IPS-NIHi7 (cell line): ENCODE measurements around the gene RPP25.
"Not testable (repeated sequence)": the region's sequence is repeated elsewhere in the genome, so short reads cannot be mapped to it uniquely, and the experiment has no call there.

Source experiments
- DNase-seq: peaks from one replicate; pipeline ENCODE4 v3.0.0; 2012; ENCODE audit warnings: mixed read lengths; ENCODE audit errors: extremely low spot score

RPP25 gene

GRCh38 chr15:74917676-74918075 is 38.9 kb downstream of the RPP25 start:
- DNase-seq = no peak

GRCh38 chr15:74913799-74914198 is 42.8 kb downstream of the RPP25 start:
- not testable (repeated sequence) for DNase-seq

- no peak for DNase-seq
Observed at GRCh38 chr15:74913041-74913440, 43.5 kb downstream of the RPP25 start.

DNA sequence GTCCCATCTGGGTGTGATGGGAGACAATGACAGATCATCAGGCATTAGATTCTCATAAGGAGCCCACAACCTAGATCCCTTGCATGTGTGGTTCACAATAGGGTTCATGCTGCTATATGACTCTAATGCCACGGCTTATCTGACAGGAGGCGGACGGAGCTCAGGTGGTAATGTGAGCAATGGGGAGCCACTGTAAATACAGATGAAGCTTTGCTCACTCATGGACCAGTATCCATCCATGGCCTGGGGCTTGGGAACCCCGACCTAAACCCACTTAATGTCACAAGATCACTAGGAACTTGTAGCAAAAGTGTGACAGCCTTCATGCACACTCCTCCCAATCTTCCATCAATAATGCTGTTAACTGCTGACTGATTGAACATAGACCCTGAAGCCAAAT is 47.9 kb downstream of the RPP25 start:
- no peak for DNase-seq

GRCh38 chr15:74907163-74907870 is 49.3 kb downstream of the RPP25 start:
- peak; percentile 25 for DNase-seq

DNA sequence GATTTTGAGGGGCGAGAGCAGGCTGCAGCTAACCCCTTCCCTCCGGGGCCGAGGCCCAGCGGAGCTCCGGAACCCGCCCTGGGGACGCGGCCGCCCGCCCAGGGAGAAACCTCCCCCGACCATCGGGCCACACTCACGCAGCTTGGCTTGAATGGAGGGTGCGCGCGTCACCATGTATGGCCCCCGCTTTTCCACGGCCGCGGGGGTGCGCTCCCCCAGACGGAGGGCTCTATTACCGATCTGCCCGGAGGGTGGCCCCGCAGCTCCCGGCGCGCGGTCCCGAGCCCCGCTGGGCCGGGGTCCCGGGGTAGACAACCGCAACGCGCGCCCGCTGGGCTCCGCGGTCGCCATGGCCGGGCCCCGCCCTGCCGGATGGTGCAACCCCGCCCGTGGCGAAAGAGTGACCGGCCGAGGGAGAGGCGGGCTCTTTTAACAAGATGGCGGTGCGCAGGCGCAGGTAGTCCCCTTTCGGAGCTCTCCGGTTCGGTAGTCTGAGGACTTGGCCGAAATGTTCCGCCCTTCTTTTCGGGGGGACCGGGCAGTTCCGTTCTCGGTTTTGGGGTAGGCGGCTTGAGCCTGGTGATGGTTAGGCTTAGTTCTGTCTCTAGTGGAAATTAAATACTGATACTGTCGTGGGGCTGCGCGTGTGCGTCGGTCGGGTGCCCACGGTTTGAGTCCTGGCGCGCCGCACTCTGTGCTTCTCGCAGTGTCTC is 50.0 kb downstream of the RPP25 start, which contains the start of gene FAM219B:
TSS of gene FAM219B (minus strand) at position 402 of the 713 bp plus-strand sequence. CDS start at position 351, 51 bp downstream.
- peak; percentile 98 for DNase-seq

DNA sequence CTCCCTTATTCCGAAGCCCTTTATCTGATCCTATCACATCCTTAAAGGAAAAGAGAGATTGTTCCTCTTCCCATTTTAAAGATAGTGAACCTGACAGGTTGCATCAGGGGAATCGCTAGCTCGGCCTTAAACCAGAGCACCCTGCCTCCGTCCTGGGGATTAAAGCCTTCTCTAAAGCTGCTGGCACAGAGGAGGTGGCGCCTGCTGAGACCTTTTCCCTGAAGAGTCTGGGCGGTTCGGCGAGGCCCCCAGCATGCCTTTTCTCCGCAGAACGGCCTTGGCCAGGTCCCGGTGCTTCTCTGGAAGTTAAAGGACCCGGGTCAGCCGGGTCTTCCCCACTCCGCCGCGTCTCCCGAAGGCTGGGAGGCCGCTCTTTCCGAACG is 50.5 kb downstream of the RPP25 start:
- DNase-seq = peak; percentile 54
